GM19467 (cell line): ENCODE data around the gene IL12RB1.
"Not testable (repeated sequence)": the region's sequence is repeated elsewhere in the genome, so short reads cannot be mapped to it uniquely, and the experiment has no call there.

Experiments
- ATAC-seq: cut with Tn5 transposase; IDR thresholded peaks from one replicate; pipeline ENCODE4 v1.9.1; 2021; ENCODE audit warnings: mild to moderate bottlenecking, moderate library complexity; ENCODE audit not compliant: unreplicated experiment

IL12RB1 gene

DNA sequence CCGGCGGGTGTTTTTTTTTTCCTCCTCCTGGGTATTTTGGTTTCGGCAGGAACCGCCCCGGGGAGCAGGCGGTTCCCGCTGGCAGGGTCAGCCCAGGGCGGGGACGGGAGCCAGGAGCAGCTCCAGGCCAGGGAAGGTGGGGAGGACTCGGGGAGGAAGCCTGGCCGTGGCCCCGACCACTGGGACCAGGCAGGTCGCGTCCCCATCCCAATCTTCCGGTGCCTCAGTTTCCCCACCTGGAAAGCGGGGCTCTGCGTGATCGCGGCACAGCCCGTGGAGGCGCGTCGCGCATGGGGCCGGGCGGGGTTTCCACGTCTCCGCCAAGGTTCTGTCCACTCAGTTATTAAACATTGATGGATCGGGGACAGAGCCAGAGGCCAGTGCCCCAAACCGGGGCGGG lies 34.8 kb downstream of the IL12RB1 start:
- ATAC-seq = no peak

DNA sequence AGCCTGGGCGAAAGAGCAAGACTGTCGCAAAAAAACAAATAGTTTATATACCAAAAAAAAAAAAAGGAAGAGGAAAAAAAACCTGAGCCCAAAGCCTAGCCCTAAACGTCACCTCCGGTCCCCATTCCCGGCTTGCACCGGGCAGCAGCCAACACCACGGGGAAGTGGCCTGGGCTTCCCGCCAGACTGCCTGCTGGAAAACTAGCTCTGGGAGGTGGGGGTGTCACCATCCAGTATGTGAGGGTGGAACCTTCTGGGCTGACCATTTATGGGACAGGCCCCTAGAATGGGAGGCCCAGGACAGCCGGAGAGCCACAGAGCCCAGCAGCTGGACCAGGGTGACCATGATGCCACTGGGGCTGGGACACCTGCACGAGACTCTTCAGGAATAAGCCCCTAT lies 37.3 kb downstream of the IL12RB1 start:
- no peak for ATAC-seq

DNA sequence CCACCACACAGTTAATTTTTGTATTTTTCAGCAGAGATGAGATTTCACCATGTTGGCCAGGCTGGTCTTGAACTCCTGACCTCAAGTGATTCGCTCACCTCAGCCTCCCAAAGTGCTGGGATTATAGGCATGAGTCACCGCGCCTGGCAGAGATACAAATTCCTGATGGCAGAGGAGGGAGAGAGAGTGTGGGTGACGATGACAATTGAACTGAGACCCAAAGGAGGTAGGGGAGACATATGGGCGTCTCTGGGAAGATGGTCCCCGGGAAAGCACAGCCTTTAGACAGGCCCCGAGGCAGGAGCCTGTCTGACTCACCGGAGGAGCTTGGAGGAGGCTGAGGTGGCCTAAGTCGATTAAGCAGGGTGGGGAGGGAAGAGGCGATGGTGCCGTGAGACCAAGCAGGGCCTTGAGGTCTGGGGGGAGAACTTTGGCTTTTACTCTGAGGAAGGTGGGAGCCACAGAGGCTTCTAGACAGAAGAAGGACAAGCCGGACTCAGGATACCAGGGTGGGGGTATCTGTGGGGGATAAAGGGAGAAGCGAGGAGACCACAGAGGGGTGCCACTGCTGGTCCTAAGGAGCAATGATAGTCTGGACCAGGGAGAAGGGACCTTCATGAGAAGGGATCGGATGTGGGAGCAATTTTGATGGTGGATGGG lies 40.5 kb downstream of the IL12RB1 start:
- no peak for ATAC-seq

DNA sequence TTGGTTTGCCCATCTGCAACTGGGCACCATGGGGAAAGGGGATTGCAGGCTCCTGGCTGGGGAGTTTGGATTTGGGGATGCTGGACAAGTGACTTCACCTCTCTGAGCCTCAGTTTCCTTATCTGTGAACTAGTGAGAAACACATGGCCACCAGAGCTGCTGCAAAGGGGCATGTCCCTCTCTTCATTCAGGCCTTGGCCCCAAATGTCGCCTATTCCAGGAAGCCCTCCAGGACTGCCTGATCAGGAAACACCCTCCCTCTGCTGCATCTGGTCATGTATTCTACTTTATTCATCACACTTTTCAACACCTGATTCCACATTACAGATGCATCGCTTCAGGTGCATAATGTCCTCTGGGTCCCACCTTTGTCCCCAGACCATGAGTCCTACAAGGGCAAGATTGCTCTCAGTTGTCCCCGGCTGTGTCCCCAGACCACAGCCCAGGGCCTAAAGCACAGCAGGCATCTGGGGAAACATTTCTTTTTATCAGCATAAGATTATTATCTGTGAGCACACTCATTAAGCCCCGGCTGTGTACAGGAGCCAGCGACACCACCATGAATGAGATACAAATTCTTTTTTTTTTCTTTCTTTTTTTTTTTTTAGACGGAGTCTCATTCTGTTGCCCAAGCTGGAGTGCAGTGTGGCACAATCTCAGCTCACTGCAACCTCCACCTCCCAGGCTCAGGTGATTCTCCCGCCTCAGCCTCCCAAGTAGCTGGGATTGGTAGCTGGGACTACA lies 41.3 kb downstream of the IL12RB1 start:
- peak; percentile 10 for ATAC-seq

DNA sequence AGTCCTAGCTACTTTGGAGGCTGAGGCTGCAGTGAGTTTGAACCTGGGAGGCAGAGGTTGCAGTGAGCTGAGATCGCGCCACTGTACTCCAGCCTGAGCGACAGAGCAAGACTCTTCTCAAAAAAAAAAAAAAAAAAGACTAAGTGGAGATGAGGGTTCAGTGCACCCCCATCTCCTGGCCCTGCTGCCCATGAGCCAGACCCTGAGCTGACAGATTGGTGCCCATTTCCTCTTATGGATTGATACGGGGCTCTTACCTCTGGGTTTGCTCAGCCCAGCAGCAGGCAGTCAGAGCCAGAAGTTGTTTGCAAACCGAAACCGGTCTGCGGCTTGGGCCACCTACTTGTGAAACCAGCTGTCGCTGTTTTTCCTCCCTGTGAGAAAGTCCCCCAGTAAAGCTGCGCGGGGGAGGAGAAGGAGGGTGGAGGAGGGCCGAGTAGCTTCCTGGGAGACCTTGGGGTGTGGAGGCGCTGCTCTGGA lies 41.9 kb downstream of the IL12RB1 start:
- peak; percentile 87 for ATAC-seq

DNA sequence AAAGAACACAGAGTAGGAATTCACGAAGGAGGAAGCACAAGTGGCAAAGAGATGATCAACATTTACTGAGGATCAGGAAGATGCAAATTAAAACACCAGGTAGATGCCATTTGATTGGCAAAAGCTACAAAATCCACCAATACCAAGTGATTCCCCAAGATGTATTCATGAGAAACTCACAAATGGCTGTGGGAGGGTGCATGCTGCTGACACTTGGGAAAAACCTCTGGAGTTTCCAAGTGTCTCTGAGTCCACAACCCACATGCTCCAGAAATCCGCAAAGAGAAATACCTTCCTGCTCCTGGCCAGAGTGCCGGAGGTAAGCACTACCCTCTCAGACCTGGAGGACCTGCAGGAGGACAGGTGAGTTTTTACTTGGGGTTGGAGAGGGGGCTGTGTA lies 43.1 kb downstream of the IL12RB1 start:
- ATAC-seq = no peak

DNA sequence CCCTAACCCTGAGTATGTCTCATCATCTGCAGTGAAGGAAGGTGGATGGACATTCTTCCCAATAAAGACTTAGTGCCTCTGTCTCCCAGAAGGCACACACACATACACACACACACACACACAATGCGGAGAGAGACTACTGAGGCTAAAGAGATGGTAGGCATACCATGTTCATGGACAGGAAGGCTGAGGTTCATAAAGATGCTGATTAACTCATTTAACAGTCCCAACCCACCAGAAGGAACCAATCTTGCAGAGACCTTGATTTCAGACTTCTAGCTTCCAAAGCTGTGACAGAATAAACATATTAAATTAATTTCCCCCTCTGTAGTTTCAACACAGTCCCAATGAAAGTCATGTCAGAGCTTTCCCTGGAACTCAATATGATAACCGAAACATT lies 45.7 kb downstream of the IL12RB1 start:
- no peak for ATAC-seq

DNA sequence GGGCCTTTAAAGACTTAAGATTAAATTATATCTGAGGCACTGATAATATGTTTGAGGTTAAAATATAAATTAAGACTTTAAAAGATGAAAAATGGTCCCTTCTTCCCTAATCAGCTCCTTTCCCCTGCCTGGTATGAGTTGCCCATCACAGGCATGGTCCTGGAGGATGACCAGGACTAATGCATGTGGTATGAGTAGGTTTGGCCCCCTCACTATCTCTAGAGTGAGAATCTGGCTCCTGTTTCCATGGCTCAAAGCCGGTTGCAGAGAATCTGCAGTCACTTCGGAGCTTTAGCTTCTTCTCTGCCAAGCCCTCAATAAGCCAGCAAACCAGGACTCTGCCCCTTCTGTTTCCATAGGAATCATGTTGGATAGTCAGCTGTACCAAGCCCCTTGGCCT lies 54.6 kb downstream of the IL12RB1 start:
- not testable (repeated sequence) for ATAC-seq

DNA sequence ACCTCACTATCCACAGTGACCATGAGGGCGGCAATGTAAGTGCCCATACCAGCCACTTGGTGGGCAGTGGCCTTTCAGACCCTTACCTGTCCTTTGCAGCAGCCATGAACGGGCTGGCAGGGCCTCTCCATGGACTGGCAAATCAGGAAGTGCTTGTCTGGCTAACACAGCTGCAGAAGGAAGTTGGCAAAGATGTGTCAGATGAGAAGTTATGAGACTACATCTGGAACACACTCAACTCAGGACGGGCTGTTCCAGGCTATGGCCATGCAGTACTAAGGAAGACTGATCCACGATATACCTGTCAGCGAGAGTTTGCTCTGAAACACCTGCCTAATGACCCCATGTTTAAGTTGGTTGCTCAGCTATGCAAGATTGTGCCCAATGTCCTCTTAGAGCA lies 55.3 kb downstream of the IL12RB1 start:
- ATAC-seq = not testable (repeated sequence)

DNA sequence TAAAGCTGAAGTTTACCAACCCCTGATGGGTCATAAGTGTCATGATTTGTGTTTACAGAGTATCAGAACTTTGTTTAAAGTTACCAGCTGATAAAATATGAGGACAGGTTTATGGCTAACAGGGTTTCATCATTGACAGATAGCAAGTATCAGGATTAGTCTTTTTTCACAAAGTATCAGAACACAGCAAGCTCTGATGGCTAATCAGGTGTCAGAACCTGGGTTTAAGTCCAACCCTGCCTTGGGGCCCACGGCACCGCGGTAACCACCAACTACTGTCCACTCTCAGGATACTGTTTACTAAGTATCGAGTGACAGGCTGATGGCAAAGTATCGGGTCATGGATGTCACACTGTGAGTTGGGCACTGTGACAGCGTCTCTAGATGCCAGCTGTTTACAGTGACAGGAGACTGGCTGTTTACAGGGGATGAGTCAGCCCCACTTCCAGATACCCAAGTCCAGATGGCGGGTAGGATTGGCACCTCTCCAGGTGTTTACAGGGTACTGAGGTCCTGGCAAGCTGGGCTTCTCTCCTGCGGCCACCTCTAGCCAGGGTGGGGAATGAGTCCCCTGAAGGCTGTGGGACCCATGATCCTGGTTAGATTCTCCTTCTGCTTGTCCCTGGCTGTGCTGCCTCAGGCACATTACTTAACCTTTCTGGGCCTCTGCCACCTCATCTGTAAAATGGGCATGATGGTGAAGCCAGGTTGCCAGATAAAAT lies 57.0 kb downstream of the IL12RB1 start:
- no peak for ATAC-seq

DNA sequence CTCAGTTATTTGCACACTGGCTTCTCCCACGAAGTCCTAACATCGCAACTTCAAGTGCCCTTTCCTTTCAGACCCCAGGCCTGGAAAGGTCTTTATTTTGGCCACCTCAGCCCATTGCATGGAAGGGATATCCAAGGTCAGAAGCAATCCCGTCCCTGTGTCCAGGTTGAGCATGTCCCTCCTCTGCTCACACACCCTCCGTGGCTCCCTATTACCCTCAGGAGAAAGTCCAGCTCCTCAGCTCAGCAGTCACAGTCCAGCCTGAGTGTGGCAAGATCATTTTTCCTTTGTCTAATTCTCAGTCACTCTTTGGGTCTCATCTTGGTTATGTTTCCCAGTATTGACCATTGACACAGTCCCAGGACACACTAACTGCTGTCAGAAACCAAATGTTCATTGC lies 59.6 kb downstream of the IL12RB1 start:
- no peak for ATAC-seq

DNA sequence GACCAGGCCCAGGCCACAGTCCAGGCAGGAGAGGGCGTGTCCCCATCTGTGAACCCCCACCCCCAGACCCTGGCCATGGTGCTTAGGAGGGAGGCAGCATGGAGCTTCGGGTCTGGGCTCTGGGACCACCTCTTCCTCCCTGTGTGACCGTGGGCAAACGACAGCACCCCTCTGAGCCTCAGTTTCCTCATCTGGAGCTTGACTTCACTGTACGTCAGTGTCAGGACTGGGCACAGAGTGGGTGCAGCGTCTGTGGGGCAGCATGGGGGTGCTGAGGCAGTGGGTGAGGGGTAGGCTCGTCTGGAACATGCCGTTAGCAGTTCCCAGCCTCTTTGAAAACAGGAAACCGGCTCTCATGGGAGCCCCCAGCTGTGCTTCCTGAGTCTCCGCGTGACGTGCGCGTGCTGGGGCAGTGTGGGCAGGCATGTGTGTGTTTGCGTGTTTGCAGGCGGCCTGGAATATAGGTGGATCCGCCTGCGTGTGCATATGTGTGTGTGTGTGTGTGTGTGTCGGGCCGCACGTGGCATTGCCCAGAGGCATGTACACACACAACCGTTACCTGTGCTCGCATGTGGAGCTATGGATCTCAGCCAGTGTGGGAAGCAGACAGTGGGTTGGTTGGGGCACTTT lies 63.0 kb downstream of the IL12RB1 start:
- no peak for ATAC-seq

DNA sequence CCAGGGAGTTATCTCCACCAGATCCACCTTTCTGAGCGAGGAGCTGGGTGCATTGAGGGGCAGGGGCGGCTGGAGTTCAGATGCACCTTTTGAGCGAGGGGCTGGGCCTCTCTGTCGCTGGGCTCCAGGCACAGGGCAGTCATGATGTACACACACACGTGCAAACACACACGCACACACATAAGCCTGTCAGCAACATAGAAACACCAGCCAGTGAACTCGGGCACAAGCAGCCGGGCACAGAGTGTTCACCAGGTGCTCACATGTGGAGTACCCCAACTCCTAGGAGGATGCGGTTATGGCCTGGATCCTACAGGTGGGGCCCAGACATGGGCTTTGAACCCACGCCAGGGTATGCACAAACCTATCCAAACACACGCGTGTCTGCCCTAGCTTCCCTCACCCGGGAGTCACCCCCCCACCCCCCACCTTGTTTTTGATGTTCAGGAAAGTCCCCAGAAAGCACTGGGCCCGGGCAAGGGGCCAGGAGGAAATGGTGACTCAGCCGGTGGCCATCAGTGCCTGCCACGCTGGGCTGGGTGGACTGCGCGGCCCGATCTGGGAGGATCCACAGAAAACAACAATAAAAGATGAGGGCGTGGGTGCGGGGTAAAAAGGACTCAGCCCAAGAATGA lies 65.5 kb downstream of the IL12RB1 start:
- no peak for ATAC-seq

DNA sequence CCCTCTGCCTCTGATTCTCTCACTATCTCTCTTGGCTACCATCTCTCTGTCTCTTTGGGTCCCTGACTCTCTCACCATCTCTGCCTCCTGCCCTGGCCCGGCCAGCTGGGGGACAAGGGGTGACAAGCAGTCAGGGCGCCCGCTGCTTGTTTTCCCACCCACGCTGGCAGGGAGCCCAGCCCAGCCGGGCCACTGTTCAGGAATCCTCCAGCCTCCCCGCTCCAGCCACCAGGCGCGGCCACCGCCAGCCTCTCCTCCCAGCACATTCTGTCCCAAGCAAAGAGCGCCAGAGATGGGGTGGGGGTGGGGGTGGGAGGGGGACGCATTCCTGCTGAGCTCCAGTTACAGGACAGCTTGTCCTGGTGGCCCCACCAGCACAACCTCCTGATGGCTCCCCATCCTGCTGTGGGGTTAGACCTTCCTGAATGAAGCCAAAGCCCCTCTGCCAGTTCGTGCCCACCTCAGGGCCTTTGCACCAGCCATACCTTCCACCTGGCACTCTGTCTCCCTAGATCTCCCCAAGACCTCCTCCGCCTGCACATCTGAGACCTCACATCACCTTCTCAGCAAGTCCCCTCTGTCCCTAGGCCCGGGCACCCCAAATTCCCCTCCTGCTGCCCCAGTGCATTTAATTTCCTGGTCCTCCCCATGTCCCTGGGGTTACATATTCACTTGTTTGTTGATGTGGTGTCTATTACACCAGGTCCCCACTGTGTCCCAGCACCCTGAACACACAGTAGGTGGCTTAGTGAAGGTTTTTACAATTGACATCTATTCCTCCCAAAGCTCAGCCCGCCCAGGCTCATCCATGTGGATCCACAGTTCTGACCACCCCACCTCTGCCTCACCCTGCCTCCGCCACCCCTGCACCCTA lies 66.3 kb downstream of the IL12RB1 start:
- no peak for ATAC-seq

DNA sequence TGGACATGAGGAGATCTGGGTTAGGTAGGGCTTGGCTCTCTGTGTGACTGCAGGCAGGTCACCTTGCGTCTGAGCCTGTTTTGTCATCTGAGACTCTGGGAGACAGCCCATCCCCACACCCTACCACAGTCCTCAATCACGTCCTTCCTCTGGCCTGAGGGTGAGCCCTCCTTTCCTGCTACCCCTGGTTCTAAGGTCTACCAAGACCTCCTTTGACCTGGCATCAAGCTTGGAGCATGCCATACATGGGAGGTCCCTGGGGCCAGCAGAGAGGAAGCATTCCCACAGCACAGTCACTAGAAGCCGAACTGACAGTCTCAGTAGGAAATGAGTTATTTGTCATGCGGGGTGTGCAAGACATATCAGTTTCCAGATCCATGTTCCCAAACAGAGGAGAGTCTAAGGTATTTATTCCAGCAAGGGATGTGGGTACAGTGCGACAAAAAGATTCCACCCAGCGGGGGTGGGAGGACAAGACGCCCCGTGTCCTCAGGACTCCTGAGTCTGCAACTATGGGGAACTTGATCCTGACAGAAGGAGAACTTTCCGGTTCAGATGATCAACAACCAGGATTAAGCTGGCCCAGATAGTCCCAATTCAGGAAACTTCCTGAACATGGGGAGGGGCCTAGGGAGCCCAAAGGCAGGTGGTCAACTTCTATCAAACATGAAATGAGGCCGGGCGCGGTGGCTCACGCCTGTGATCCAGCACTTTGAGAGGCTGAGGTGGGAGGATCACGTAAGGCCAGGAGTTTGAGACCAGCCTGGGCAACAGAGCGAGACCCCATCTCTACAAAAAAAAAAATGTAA lies 69.3 kb downstream of the IL12RB1 start:
- no peak for ATAC-seq

DNA sequence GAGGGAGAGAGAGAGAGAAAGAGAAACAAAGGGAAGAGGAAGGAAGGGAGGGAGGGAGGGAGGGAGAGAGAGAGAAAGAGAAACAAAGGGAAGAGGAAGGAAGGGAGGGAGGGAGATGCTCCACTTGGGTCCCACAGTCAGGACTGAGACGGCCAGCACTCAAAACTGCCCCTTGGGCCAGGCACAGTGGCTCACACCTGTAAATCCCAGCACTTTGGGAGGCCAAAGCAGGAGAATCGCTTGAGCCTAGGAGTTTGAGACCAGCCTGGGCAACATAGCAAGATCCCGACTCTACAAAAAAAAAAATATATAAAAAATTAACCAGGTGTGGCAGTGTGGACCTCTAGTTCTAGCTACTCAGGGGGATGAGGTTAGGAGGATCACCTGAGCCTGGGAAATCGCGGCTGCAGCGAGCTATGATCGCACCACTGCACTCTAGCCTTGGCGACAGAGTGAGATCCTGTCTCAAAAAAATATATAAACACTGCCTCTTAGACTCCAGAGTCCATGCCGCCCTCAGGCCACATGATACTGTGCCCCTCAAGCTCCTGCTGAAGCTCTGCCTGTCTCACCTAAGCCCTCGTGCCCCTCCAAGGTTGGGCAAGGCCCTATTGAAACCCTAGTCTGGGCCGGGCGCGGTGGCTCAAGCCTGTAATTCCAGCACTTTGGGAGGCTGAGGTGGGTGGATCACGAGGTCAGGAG lies 70.4 kb downstream of the IL12RB1 start:
- no peak for ATAC-seq

DNA sequence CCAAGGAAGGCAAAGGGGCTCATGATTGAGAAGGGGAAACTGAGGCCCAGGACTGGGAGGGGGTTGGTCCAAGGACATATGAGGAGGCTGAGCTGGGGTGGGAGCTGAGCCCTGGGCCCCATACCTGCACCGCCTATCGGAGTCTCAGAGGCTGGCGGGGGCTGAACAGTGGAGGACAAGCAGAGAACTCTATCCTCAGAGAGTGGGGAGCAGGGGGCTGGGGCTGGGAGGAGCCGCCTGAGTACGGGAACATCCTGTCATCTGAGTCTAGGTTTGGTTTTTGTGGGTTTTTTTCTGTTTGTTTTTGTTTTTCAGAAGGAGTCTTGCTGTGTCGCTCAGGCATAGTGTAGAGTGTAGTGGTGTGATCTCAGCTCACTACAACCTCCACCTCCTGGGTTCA lies 72.5 kb downstream of the IL12RB1 start:
- no peak for ATAC-seq
